Measurements from ENCODE around the gene MORC2.

The MORC2 gene

GRCh38 chr22:30968015-30968923 is at the start of gene MORC2:
Gene MORC2 (minus strand): TSS chr22:30968774. CDS start chr22:30967889, 885 bp downstream.
- peak; percentile 61 for DNase-seq (ENCODE audit: low spot score)

DNA sequence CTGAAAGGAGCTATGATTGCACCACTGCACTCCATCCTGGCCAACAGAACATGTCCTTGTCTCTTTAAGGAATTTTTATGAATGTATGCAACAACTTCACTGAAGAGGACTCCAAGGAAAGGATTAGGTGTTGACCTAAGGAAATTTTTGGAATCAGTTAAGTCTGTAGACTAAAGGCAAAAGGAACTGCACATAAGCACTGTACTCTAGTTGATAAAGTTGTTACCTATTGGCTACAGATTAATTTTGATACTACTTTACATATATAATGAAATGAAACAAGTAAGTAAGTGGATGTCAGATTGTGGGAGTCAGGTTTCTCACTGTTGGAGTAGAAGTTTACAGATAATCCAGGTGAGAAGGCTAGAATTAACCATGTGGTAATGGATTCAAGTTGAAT is 37.0 kb upstream of the MORC2 start:
- DNase-seq (ENCODE audit: low spot score) = no peak

- no peak for DNase-seq (ENCODE audit: low spot score)
Measured at GRCh38 chr22:31001124-31001770, 32.7 kb upstream of the MORC2 start.

GRCh38 chr22:30998329-30998728 is 29.8 kb upstream of the MORC2 start:
- peak; percentile 9 for DNase-seq (ENCODE audit: low spot score)

DNA sequence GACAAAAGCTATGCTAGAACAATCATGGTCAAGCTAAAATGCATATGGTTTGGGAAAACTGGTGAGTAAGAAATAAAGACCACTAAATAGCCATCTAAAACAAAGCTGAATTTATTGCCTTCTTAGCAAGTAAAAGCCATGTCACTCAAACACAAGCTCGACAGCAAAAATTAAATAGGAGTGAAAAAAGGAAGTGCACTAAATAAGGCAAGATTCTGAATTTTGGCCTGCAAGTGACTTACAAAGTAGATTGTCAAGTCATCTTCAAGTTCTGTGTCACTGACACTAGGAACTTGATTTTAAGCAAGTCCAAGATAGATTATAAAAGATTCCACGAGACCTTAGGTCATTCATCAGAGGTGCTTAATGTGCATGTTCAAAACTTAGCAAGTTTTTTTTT is 27.9 kb upstream of the MORC2 start:
- DNase-seq (ENCODE audit: low spot score) = no peak

GRCh38 chr22:30994960-30995359 is 26.4 kb upstream of the MORC2 start:
- no peak for DNase-seq (ENCODE audit: low spot score)

- DNase-seq (ENCODE audit: low spot score) = no peak
Measured at GRCh38 chr22:30992565-30992964, 24.0 kb upstream of the MORC2 start.

GRCh38 chr22:30990690-30991089 is 22.1 kb upstream of the MORC2 start:
- DNase-seq (ENCODE audit: low spot score) = no peak

- DNase-seq (ENCODE audit: low spot score) = no peak
Measured at GRCh38 chr22:30989474-30989873, 20.9 kb upstream of the MORC2 start.

DNA sequence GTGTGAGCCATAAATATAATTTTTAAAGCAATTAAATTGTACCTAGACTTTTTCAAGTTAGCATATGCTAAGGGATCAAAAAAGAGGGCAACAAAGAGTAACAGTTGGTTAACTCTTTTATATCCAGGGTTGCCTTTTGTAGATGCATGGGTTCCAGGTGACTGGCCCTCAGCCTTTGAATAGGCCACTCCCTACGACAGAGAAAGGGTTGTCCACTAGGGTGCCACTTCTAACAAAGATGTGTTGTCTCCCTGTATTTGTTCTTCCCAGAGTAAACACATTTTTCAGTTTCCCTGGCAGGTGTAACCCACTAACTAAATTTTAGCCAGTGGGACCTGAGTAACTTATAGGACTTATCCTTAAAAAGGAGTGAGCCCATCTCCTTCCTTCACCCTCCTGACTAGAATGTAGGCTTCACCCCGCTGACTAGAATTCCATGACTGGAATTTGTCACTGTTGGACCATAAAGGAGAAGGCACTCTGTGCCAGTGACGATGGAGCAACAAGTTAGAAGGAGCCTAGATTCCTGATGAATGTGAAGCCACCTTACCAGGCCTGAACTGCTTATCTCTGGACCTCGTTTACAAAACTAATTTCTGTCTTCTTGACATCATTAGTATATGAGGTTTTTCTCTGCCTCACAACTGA is 17.1 kb upstream of the MORC2 start:
- no peak for DNase-seq (ENCODE audit: low spot score)

- peak; percentile 46 for DNase-seq (ENCODE audit: low spot score)
Measured at GRCh38 chr22:30984317-30984716, 15.7 kb upstream of the MORC2 start.

GRCh38 chr22:30982512-30982911 is 13.9 kb upstream of the MORC2 start:
- DNase-seq (ENCODE audit: low spot score) = no peak

- DNase-seq (ENCODE audit: low spot score) = no peak
Measured at GRCh38 chr22:30979932-30980331, 11.4 kb upstream of the MORC2 start.

DNA sequence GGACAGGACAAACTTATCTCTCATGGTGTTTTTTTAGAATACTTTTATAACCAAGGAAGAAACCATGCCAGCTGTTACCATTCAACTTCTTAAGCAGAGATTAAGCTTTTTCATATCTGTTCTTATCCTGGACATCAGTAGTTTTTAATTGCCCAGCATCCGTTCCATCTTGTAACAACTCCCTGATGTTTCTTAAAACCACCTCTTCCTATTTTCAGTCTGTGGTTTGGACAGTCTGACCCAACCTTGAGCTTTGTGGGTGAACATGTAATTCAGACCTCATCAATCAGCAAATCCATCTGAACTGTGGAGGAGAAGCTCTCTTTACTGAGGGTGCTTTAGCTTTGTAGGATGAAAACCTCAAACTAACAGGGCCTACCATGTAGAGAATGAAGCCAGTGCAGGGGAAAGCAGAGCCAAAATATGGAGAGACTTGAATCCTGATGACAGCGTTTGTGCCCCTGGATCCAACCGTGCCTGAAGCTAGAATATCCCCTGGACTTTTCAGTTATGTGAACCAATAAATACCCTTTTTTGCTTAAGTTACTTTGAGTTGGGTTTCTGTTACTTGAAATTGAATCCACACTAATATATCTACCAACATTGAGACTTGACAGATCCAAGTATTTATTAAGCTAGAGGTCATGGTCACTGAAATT is 9.9 kb upstream of the MORC2 start:
- no peak for DNase-seq (ENCODE audit: low spot score)

- DNase-seq (ENCODE audit: low spot score) = peak; percentile 9
Measured at GRCh38 chr22:30970356-30970746, 1.8 kb upstream of the MORC2 start.

GRCh38 chr22:30969532-30970355 is 1.2 kb upstream of the MORC2 start:
- DNase-seq (ENCODE audit: low spot score) = peak; percentile 48

DNA sequence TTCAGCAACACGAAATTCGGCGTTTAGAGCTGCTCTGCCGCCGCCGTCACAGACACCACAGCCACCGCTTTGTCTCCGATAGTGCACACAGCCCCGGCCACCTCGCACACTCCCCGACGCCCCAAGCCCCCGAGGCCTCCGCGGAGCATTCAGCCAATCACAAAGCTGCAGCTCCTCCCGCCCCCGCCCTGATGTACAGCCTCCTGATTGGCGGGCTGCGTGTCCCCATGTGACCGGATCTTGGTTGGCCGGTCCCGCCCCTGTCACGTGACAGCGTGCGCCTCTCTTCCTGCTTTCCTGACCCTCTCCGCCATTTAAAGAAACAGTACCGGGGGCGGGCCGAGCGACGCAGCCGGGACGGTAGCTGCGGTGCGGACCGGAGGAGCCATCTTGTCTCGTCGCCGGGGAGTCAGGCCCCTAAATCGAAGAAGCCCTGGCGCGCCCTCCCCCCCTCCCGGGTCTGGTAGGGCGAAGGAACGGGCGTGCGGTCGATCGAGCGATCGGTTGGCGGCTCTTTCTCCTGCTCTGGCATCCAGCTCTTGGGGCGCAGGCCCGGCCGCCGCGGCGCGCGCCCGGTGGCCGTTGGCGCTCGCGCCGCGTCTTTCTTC is 454 bp upstream of the MORC2 start, which contains the start of gene TUG1:
Gene TUG1, plus strand, starts transcription at position 342 of the 608 bp plus-strand sequence.
- DNase-seq (ENCODE audit: low spot score) = peak; percentile 97

GRCh38 chr22:30964858-30965257 is 3.7 kb downstream of the MORC2 start:
- DNase-seq (ENCODE audit: low spot score) = no peak

DNA sequence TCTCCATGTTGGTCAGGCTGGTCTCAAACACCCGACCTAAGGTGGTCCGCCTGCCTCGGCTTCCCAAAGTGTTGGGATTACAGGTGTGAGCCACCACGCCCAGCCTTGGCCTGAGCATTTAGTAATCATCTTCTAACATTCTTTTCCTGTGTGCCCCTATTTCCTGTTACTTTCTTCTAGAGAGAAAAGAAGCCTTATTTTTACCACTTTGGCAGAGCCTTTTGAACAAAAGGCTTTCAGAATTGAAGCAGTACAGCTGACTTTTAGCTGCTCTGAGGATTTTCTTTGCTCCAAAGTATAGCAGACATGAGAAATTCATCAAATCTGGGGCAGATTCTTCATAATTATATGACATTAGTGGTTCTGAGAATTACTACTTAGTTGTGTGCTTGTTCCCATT is 13.4 kb downstream of the MORC2 start:
- no peak for DNase-seq (ENCODE audit: low spot score)

GRCh38 chr22:30953206-30953605 is 15.4 kb downstream of the MORC2 start:
- DNase-seq (ENCODE audit: low spot score) = no peak
